HepG2 (cell line): ENCODE data around the gene PEAK3. TPM values are rescaled to one million over a fixed set of nuclear protein-coding genes. Genes with fewer than 3 reads are reported as not detected.

Source experiments
- ARNT ChIP-seq: fragments of 450-650 bp; IDR thresholded peaks from 2 replicates; pipeline ENCODE4 v1.6.1; 2017
- ARNT2 ChIP-seq: sonication (generic); formaldehyde crosslinking; IDR thresholded peaks from 2 replicates; pipeline ENCODE4 v1.8.0; 2022; ENCODE audit warnings: mild to moderate bottlenecking, low read depth, missing genetic modification reagents, moderate library complexity
- CAMTA2 ChIP-seq: sonication (generic); formaldehyde crosslinking; IDR thresholded peaks from 2 replicates; pipeline ENCODE4 v1.4.0; 2020; ENCODE audit warnings: mild to moderate bottlenecking, missing genetic modification reagents, borderline replicate concordance
- FOXC1 ChIP-seq: sonication (generic); formaldehyde crosslinking; IDR thresholded peaks from 2 replicates; pipeline ENCODE4 v1.8.0; 2022; ENCODE audit warnings: mild to moderate bottlenecking, missing genetic modification reagents, borderline replicate concordance
- HOXA7 ChIP-seq: sonication (generic); formaldehyde crosslinking; IDR thresholded peaks from 2 replicates; pipeline ENCODE4 v1.8.1; 2022; ENCODE audit warnings: mild to moderate bottlenecking, missing genetic modification reagents, moderate library complexity
- IKZF5 ChIP-seq: IDR thresholded peaks from 2 replicates; pipeline ENCODE4 v1.6.1; 2018; ENCODE audit warnings: missing genetic modification reagents, mild to moderate bottlenecking, missing compliant biosample characterization
- ZBTB42 ChIP-seq: sonication (generic); formaldehyde crosslinking; IDR thresholded peaks from 2 replicates; pipeline ENCODE4 v1.5.0; 2020; ENCODE audit warnings: mild to moderate bottlenecking, missing genetic modification reagents
- ZC3H13 ChIP-seq: sonication (generic); formaldehyde crosslinking; IDR thresholded peaks from 2 replicates; pipeline ENCODE4 v1.8.1; 2023; ENCODE audit warnings: mild to moderate bottlenecking, missing genetic modification reagents, moderate library complexity
- ZFP37 ChIP-seq: sonication (generic); formaldehyde crosslinking; IDR thresholded peaks from 2 replicates; pipeline ENCODE4 v1.4.0; 2020; ENCODE audit warnings: missing genetic modification reagents, borderline replicate concordance
- ZNF232 ChIP-seq: sonication (generic); formaldehyde crosslinking; IDR thresholded peaks from 2 replicates; pipeline ENCODE4 v1.4.0; 2020; ENCODE audit warnings: missing genetic modification reagents, borderline replicate concordance
- ZNF530 ChIP-seq: sonication (generic); formaldehyde crosslinking; IDR thresholded peaks from 2 replicates; pipeline ENCODE4 v1.5.0; 2020; ENCODE audit warnings: low read depth, mild to moderate bottlenecking, missing genetic modification reagents
- ZNF619 ChIP-seq: sonication (generic); formaldehyde crosslinking; IDR thresholded peaks from 2 replicates; pipeline ENCODE4 v1.4.0; 2020; ENCODE audit warnings: mild to moderate bottlenecking, missing genetic modification reagents
- ZNF646 ChIP-seq: sonication (generic); formaldehyde crosslinking; IDR thresholded peaks from 2 replicates; pipeline ENCODE4 v1.9.0; 2021; ENCODE audit warnings: mild to moderate bottlenecking, missing genetic modification reagents
- ZNF660 ChIP-seq: sonication (generic); formaldehyde crosslinking; IDR thresholded peaks from 2 replicates; pipeline ENCODE4 v1.5.1; 2020; ENCODE audit warnings: mild to moderate bottlenecking, low read depth, missing genetic modification reagents, borderline replicate concordance
- ZNF746 ChIP-seq: sonication (generic); formaldehyde crosslinking; IDR thresholded peaks from 2 replicates; pipeline ENCODE4 v1.8.0; 2022; ENCODE audit warnings: mild to moderate bottlenecking, missing genetic modification reagents
- ZNF773 ChIP-seq: sonication (generic); formaldehyde crosslinking; IDR thresholded peaks from 2 replicates; pipeline ENCODE4 v1.4.0; 2020; ENCODE audit warnings: missing genetic modification reagents, borderline replicate concordance
- polyA plus RNA-seq, 8 experiments: library from polyadenylated mRNA; depleted of rRNA in 3 of 8; stranded (reverse) in 7 of 8; unstranded in 1 of 8; fragments of >200 nt; fragmentation: Illumina TruSeq in 4 of 8; extraction: Trizol in 4 of 8; gene quantifications; 2 replicates each; pipeline versions ENCODE4 v1.2.1 to v1.2.3, GENCODE V29; 2011 to 2016; ENCODE audit warnings: low read depth in 4 of 8, missing spikeins in 1 of 8, mixed read lengths in 1 of 8; ENCODE audit not compliant: insufficient read depth in 1 of 8
- total RNA-seq, 5 experiments: library from RNA; depleted of rRNA; stranded (reverse); fragments of >200 nt; fragmentation: Illumina TruSeq; extraction: Trizol; gene quantifications; 2 replicates each; pipeline ENCODE4 v1.2.3, GENCODE V29; 2016; ENCODE audit warnings: low read depth in 1 of 5

The PEAK3 gene
- total and polyA plus RNA-seq, 2 of the 13 experiments (the other 11 are each of a cell fraction or from before 2014, with no cell fraction given): not detected

GRCh38 chr19:2253106-2254063 is 28.6 kb downstream of the PEAK3 start (continued):
- peak; percentile 20; the same call in 1 of the 2 replicates for TF ChIP-seq ZNF232 (CRISPR knock-in tag)
- no peak for TF ChIP-seq HOXA7 (CRISPR knock-in tag)
- no peak for TF ChIP-seq ARNT
- 0 out of 2 replicates have a peak, but pooled peaks have one; percentile 2 for TF ChIP-seq FOXC1 (CRISPR knock-in tag)
- TF ChIP-seq ZNF646 (CRISPR knock-in tag): no peak
- no peak for TF ChIP-seq ZNF773 (CRISPR knock-in tag)
- peak; percentile 70; the same call in 1 of the 2 replicates for TF ChIP-seq ARNT2
- no peak for TF ChIP-seq ZNF660 (CRISPR knock-in tag)
- TF ChIP-seq CAMTA2: no peak
- TF ChIP-seq ZNF746: peak; percentile 25; the same call in 1 of the 2 replicates
- TF ChIP-seq ZC3H13: 0 out of 2 replicates have a peak, but pooled peaks have one; percentile 55
- 0 out of 2 replicates have a peak, but pooled peaks have one; percentile 25 for TF ChIP-seq IKZF5 (CRISPR knock-in tag)
- TF ChIP-seq ZNF530 (CRISPR knock-in tag): no peak
- peak; percentile 22; the same call in 1 of the 2 replicates for TF ChIP-seq ZNF619
- no peak; the same call in 1 of the 2 replicates for TF ChIP-seq ZFP37 (CRISPR knock-in tag)
- no peak for TF ChIP-seq ZBTB42
